HL-60 (cell line): ENCODE measurements around the gene IGBP1.

Source experiments
- GABPA ChIP-seq: IDR thresholded peaks from 2 replicates; pipeline ENCODE4 v1.6.1; 2012; ENCODE audit warnings: low read depth
- POLR2AphosphoS5 ChIP-seq: IDR thresholded peaks from 2 replicates; pipeline ENCODE4 v1.6.1; 2012; ENCODE audit warnings: low read depth
- SPI1 ChIP-seq: IDR thresholded peaks from 2 replicates; pipeline ENCODE4 v1.6.1; 2012; ENCODE audit warnings: low read depth, mild to moderate bottlenecking, borderline replicate concordance
- TF ChIP-seq, protein P1 (sequence below): IDR thresholded peaks from one replicate; pipeline ENCODE4 v1.5.1; 2011; ENCODE audit warnings: low read length, control low read depth, inconsistent platforms; ENCODE audit not compliant: insufficient read depth
- TF ChIP-seq, protein P2 (sequence below): IDR thresholded peaks from 2 replicates; pipeline ENCODE4 v1.6.1; 2012; ENCODE audit warnings: low read depth; ENCODE audit not compliant: insufficient replicate concordance

GRCh38 chrX:70089604-70090297, 43.5 kb upstream of the IGBP1 start:
- TF ChIP-seq, protein P1, sequence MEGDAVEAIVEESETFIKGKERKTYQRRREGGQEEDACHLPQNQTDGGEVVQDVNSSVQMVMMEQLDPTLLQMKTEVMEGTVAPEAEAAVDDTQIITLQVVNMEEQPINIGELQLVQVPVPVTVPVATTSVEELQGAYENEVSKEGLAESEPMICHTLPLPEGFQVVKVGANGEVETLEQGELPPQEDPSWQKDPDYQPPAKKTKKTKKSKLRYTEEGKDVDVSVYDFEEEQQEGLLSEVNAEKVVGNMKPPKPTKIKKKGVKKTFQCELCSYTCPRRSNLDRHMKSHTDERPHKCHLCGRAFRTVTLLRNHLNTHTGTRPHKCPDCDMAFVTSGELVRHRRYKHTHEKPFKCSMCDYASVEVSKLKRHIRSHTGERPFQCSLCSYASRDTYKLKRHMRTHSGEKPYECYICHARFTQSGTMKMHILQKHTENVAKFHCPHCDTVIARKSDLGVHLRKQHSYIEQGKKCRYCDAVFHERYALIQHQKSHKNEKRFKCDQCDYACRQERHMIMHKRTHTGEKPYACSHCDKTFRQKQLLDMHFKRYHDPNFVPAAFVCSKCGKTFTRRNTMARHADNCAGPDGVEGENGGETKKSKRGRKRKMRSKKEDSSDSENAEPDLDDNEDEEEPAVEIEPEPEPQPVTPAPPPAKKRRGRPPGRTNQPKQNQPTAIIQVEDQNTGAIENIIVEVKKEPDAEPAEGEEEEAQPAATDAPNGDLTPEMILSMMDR, result no peak
- TF ChIP-seq POLR2AphosphoS5 (no peak), SPI1 (no peak), GABPA (no peak)
- TF ChIP-seq, protein P2, sequence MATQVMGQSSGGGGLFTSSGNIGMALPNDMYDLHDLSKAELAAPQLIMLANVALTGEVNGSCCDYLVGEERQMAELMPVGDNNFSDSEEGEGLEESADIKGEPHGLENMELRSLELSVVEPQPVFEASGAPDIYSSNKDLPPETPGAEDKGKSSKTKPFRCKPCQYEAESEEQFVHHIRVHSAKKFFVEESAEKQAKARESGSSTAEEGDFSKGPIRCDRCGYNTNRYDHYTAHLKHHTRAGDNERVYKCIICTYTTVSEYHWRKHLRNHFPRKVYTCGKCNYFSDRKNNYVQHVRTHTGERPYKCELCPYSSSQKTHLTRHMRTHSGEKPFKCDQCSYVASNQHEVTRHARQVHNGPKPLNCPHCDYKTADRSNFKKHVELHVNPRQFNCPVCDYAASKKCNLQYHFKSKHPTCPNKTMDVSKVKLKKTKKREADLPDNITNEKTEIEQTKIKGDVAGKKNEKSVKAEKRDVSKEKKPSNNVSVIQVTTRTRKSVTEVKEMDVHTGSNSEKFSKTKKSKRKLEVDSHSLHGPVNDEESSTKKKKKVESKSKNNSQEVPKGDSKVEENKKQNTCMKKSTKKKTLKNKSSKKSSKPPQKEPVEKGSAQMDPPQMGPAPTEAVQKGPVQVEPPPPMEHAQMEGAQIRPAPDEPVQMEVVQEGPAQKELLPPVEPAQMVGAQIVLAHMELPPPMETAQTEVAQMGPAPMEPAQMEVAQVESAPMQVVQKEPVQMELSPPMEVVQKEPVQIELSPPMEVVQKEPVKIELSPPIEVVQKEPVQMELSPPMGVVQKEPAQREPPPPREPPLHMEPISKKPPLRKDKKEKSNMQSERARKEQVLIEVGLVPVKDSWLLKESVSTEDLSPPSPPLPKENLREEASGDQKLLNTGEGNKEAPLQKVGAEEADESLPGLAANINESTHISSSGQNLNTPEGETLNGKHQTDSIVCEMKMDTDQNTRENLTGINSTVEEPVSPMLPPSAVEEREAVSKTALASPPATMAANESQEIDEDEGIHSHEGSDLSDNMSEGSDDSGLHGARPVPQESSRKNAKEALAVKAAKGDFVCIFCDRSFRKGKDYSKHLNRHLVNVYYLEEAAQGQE, result no peak
